ENCODE data around the gene SZRD1. TPM values are rescaled to one million over a fixed set of nuclear protein-coding genes. Genes with fewer than 3 reads are reported as not detected.

The SZRD1 gene
- total and polyA plus RNA-seq, 5 experiments from 2014 or later, result 47.5 to 93.6 (median 50.1) TPM

DNA sequence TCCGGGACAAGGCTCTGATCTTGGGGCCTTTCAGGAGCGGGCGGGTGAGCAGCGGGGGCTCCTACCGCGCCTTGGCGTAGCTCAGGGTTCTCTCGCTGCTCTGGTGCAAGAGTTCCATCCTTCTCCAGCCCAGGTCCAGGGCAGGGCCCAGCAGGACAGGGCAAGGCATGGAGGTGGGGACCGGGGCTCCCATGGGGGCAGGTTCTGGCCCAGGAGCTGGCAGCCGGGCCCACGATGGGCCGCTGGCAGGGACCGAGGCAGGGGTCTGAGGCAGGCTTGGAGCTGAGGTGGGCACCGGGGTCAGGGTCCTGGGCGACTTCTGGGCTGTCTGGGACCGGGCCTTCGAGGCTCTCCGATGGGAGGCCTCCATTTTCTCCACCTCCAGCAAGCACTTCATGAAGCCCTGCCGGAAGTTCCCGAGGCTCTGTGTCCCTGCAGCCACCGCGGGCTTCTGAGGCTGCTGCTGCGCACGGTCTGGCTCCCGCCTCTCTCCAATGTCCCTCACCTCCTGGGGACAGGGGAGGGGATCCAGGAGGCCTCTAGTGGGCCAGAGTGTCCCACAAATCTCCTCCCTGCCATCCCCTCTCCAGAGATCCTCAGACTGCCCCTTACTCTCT is 42.6 kb downstream of the SZRD1 start:
- ATAC-seq (no peak), DNase-seq (no peak)
- Mint-ChIP-seq H3K4me3 (no peak overlapping the region), H3K9me3 (no peaks in the 10 kb centered on the region), H3K27ac (peak overlapping the region in 1 of 10 donors; percentile 55), H3K27me3 (peaks cover 0 to 9% (median 7%) of the 10 kb centered on the region in 5 donors), H3K36me3 (no peaks in the 10 kb centered on the region), H3K4me1 (no peaks in the 10 kb centered on the region)
- POLR2A ChIA-PET, result no interaction called here

GRCh38 chr1:16410803-16411202 is 43.8 kb downstream of the SZRD1 start:
- peak overlapping the region in 4 of 10 donors; percentile 7 to 55 (median 22) for H3K27ac Mint-ChIP-seq
- H3K9me3 Mint-ChIP-seq, result no peaks in the 10 kb centered on the region
- POLR2A ChIA-PET, result no interaction called here
- H3K4me1 Mint-ChIP-seq, result peaks cover 0 to under 1% (median 0%) of the 10 kb centered on the region in 4 donors
- peaks cover 0 to 9% (median 7%) of the 10 kb centered on the region in 5 donors for H3K27me3 Mint-ChIP-seq
- no peak overlapping the region for H3K4me3 Mint-ChIP-seq
- ATAC-seq (no peak), DNase-seq (no peak)
- H3K36me3 Mint-ChIP-seq, result no peaks in the 10 kb centered on the region

- Mint-ChIP-seq H3K27ac (peak overlapping the region in 2 of 10 donors; percentile 39 to 40), H3K27me3 (peaks cover 0 to 9% (median 7%) of the 10 kb centered on the region in 5 donors), H3K4me1 (peaks cover 0 to 5% (median 0%) of the 10 kb centered on the region in 4 donors), H3K36me3 (no peaks in the 10 kb centered on the region), H3K9me3 (no peaks in the 10 kb centered on the region), H3K4me3 (no peak overlapping the region)
- ATAC-seq (no peak), DNase-seq (no peak)
- POLR2A ChIA-PET, result no interaction called here
Measured at GRCh38 chr1:16413191-16413590, 46.1 kb downstream of the SZRD1 start.

DNA sequence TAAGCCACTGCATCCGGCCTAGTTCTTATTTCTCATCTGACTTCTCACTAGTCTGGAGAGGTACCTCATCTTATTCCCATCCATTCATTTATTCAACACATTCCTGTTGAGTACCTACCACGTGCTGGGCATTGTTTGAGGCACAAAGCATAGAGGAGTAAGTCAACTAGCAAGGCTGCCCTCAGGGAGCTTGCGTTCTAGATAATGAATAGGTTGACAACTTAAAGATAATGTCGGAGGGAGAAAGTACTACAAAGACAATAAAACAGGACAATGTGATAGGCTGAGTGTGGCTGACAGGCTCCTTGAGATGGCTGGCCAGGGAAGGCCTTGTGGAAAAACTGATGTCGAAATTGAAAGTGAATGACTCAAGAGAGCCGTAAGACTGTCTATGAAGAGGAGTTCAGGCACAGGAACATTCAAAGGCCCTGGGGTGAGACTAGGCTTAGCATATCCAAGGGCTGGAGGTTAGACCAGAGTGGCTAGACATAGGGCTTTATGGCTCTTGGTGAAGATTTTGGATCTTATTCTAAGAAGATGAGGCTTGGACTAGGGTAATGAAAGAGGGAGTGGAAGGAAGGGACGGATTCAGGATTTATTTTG is 51.9 kb downstream of the SZRD1 start:
- peaks cover 22 to 33% (median 29%) of the 10 kb centered on the region in 4 donors for H3K4me1 Mint-ChIP-seq
- H3K9me3 Mint-ChIP-seq, result no peaks in the 10 kb centered on the region
- POLR2A ChIA-PET, result interaction anchor here (3.1 kb wide), 1 partner anchor 22 kb away, joined by 17 read pairs; the partner anchor contains the start of gene NECAP2
- DNase-seq (no peak), ATAC-seq (no peak)
- H3K36me3 Mint-ChIP-seq, result no peaks in the 10 kb centered on the region
- H3K27me3 Mint-ChIP-seq, result no peaks in the 10 kb centered on the region
- H3K4me3 Mint-ChIP-seq, result peak overlapping the region in 5 of 10 donors; percentile 7 to 69 (median 12)
- peak overlapping the region in 6 of 10 donors; percentile 2 to 93 (median 47) for H3K27ac Mint-ChIP-seq

GRCh38 chr1:16420424-16421118 is 53.5 kb downstream of the SZRD1 start:
- ATAC-seq (peak; percentile 97 to 99), DNase-seq (peak in 9 of 10 donors; percentile 1 to 68 (median 45))
- Mint-ChIP-seq H3K9me3 (no peaks in the 10 kb centered on the region), H3K4me1 (peaks cover 22 to 33% (median 29%) of the 10 kb centered on the region in 4 donors), H3K36me3 (no peaks in the 10 kb centered on the region), H3K27me3 (no peaks in the 10 kb centered on the region), H3K27ac (peak overlapping the region; percentile 77 to 95 (median 90)), H3K4me3 (peak overlapping the region; percentile 26 to 78 (median 70))
- POLR2A ChIA-PET, result interaction anchor here (1.1 to 3.1 kb wide), 5 partner anchors 14 to 77 kb away, joined by 3 to 17 read pairs (median 4); partner anchors contain the start of genes NECAP2, SPATA21 and SZRD1

DNA sequence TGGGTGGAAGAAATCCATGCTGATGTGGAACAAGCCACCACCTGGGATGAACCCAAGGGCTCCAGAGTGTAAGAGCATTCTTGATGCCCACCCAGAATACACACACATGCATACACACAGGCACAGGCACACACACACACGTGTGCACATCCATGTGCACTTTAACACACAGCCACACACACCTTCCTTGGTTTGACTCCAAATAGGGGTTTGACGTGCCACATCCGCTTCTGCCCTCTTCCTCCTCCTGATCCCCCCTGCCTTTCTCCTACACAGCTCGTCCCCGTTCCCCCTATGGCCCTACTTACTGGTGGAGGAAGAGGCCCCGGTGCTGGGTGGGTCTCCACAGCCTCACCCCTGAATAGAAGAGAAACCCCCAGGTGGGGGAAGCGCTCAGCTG is 54.2 kb downstream of the SZRD1 start:
- Mint-ChIP-seq H3K36me3 (no peaks in the 10 kb centered on the region), H3K27me3 (no peaks in the 10 kb centered on the region), H3K4me1 (peaks cover 20 to 33% (median 29%) of the 10 kb centered on the region in 4 donors), H3K4me3 (peak overlapping the region in 9 of 10 donors; percentile 67 to 78 (median 71)), H3K27ac (peak overlapping the region; percentile 77 to 95 (median 90)), H3K9me3 (no peaks in the 10 kb centered on the region)
- DNase-seq, result peak in 1 of 10 donors; percentile 58
- POLR2A ChIA-PET, result interaction anchor here (1.2 to 3.1 kb wide), 3 partner anchors 14 to 55 kb away, joined by 4 to 17 read pairs (median 5); partner anchors contain the start of genes NECAP2 and SZRD1
- peak; percentile 34 to 39 for ATAC-seq

DNA sequence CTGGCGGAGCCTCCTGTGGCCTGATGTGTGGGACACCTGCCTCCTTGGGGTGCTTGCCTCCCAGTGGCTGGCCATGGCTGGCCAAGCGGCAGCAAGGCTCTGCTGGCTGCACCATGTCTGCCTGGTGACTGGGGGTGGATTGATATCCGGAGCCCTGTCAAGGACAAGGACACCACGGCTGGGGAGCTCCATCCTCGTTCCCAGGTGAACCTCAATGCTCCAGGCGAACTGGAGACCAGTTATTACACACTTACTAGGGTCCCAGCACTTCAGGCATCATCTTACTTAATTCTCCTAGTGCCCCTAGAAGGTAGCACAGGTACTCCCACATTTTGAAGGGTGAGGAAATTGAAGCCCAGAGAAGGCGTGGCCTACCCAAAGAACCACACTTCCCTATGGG is 55.0 kb downstream of the SZRD1 start:
- Mint-ChIP-seq H3K9me3 (no peaks in the 10 kb centered on the region), H3K4me1 (peaks cover 20 to 33% (median 29%) of the 10 kb centered on the region in 4 donors), H3K27me3 (no peaks in the 10 kb centered on the region), H3K4me3 (peak overlapping the region in 1 of 10 donors; percentile 68), H3K36me3 (no peaks in the 10 kb centered on the region), H3K27ac (no peak overlapping the region)
- DNase-seq, result no peak
- no peak for ATAC-seq
- POLR2A ChIA-PET, result interaction anchor here (3.1 kb wide), 1 partner anchor 19 kb away, joined by 17 read pairs; the partner anchor contains the start of gene NECAP2

DNA sequence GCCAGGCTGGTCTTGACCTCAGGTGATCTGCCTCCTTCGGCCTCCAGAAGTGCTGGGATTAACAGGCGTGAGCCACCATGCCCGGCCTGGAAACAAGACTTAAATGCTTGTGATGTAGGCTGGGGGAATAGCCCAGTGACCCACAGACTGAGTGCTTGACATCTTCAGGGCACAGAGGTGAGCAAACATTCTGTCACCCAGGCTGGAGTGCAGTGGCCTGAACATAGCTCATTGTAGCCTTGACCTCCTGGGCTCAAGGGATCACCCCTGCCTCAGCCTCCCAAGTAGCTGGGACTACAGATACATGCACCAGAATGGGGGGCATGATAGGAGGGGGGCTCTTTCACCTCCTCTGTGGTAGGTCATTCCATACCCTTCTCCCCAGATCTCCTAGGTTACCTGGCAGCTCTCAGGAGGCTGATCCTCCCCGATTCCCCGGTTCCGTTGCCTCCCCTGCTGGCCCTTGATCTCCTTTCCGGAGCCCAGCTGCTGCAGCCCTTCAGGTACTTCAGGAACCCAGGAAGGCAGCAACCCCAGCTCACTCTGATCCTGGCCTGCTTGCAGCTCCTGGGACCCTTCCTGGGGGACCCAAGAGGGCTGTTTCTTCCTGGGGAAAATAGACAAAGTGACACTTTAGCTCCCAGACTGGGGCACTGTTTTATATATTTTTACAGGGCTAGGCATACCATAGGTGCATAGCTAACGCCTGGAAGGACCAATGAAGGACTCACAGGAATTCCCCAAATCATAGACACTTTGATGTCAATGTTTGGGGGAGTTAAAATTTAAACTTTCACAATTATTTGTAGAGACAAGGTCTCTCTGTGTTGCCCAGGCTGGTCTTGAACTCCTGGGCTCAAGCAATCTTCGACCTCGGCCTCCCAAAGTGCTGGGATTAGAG is 58.3 kb downstream of the SZRD1 start:
- POLR2A ChIA-PET, result interaction anchor here (0.7 to 2.1 kb wide), 2 partner anchors 16 to 17 kb away, joined by 3 to 8 read pairs; partner anchors contain the start of gene NECAP2
- no peaks in the 10 kb centered on the region for H3K27me3 Mint-ChIP-seq
- H3K36me3 Mint-ChIP-seq, result no peaks in the 10 kb centered on the region
- H3K4me3 Mint-ChIP-seq, result no peak overlapping the region
- H3K9me3 Mint-ChIP-seq, result no peaks in the 10 kb centered on the region
- no peak for ATAC-seq
- no peak overlapping the region for H3K27ac Mint-ChIP-seq
- peak in 1 of 10 donors; percentile 32 for DNase-seq
- peaks cover 7 to 27% (median 14%) of the 10 kb centered on the region in 4 donors for H3K4me1 Mint-ChIP-seq

GRCh38 chr1:16430606-16431005 is 63.6 kb downstream of the SZRD1 start:
- no peak for ATAC-seq
- Mint-ChIP-seq H3K27ac (peak overlapping the region in 1 of 10 donors; percentile 49), H3K9me3 (no peaks in the 10 kb centered on the region), H3K27me3 (peaks cover 0 to 2% (median 0%) of the 10 kb centered on the region in 5 donors), H3K4me3 (no peak overlapping the region), H3K4me1 (peaks cover 0 to 6% (median under 1%) of the 10 kb centered on the region in 4 donors), H3K36me3 (no peaks in the 10 kb centered on the region)
- no peak for DNase-seq
- POLR2A ChIA-PET, result no interaction called here

- ATAC-seq (no peak), DNase-seq (no peak)
- peaks cover 0 to 2% (median 0%) of the 10 kb centered on the region in 4 donors for H3K4me1 Mint-ChIP-seq
- POLR2A ChIA-PET, result no interaction called here
- H3K27me3 Mint-ChIP-seq, result peaks cover 0 to 2% (median 0%) of the 10 kb centered on the region in 5 donors
- no peak overlapping the region for H3K4me3 Mint-ChIP-seq
- H3K27ac Mint-ChIP-seq, result no peak overlapping the region
- H3K36me3 Mint-ChIP-seq, result no peaks in the 10 kb centered on the region
- H3K9me3 Mint-ChIP-seq, result no peaks in the 10 kb centered on the region
Measured at GRCh38 chr1:16433030-16433429, 66.0 kb downstream of the SZRD1 start.

DNA sequence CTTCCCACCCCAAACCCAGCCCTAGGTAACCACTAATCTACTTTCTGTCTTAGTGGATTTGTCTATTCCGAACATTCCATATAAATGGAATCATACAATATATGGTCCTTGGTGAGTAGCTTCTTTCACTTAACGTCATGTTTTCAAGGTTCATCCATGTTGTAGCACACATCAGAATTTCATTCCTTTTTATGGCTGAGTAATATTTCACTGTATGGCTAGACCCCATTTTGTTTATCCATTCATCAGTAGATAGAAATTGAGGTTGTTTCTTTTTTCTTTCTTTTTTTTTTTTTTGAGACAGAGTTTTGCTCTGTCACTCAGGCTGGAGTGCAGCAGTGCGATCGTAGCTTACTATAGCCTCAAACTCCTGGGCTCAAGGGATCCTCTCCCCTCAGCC is 67.0 kb downstream of the SZRD1 start:
- peaks cover 0 to 2% (median 0%) of the 10 kb centered on the region in 4 donors for H3K4me1 Mint-ChIP-seq
- H3K4me3 Mint-ChIP-seq, result no peak overlapping the region
- peaks cover 0 to 2% (median 0%) of the 10 kb centered on the region in 5 donors for H3K27me3 Mint-ChIP-seq
- H3K9me3 Mint-ChIP-seq, result no peaks in the 10 kb centered on the region
- ATAC-seq (no peak), DNase-seq (no peak)
- H3K27ac Mint-ChIP-seq, result no peak overlapping the region
- POLR2A ChIA-PET, result no interaction called here
- no peaks in the 10 kb centered on the region for H3K36me3 Mint-ChIP-seq

DNA sequence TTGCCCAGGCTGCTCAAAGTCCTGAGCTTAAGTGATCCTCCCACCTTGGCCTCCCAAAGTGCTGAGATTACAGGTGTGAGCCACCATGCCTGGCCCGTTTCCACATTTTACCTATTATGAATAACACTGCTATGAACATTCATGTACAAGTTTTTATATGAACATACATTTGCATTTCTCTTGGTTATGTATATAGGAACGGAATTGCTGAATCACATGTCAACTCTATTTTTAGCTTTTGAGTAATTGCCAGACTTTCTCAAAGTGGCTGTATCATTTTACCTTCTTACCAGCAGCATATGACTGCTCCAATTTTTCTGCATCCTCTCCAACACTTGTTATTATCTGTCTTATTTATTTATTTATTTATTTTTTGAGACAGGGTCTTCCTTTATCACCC is 67.5 kb downstream of the SZRD1 start:
- Mint-ChIP-seq H3K36me3 (no peaks in the 10 kb centered on the region), H3K27ac (no peak overlapping the region), H3K4me1 (peaks cover 0 to 2% (median 0%) of the 10 kb centered on the region in 4 donors), H3K9me3 (no peaks in the 10 kb centered on the region), H3K4me3 (no peak overlapping the region), H3K27me3 (peaks cover 0 to 2% (median 0%) of the 10 kb centered on the region in 5 donors)
- POLR2A ChIA-PET, result interaction anchor here (0.7 to 0.9 kb wide), 3 partner anchors 14 to 69 kb away, joined by 3 to 5 read pairs (median 3); no protein-coding TSS in a partner anchor
- ATAC-seq (no peak), DNase-seq (no peak)
